Measurements from ENCODE around the gene PLEKHS1. TPM values are rescaled to one million over a fixed set of nuclear protein-coding genes. Genes with fewer than 3 reads are reported as not detected.
"Not testable (repeated sequence)": the region's sequence is repeated elsewhere in the genome, so short reads cannot be mapped to it uniquely, and the experiment has no call there.

PLEKHS1 gene
- total RNA-seq, 2 experiments from 2014 or later = 0.08 TPM; not detected in 1

- POLR2A ChIA-PET = no interaction called here
- CTCF ChIA-PET = no interaction called here
- no peaks in the 10 kb centered on the region for H3K27me3 ChIP-seq (ENCODE audit: control insufficient read depth in 1 of 2, insufficient read depth in 2 of 2, low read length in 2 of 2)
- no peak overlapping the region for H3K4me3 Mint-ChIP-seq
- no peaks in the 10 kb centered on the region for H3K36me3 Mint-ChIP-seq (ENCODE audit: low read depth)
- no peak overlapping the region for H3K4me3 ChIP-seq (ENCODE audit: low read length)
- no peaks in the 10 kb centered on the region for H3K36me3 ChIP-seq (ENCODE audit: insufficient read depth, low read length)
- DNase-seq = no peak
- ATAC-seq (ENCODE audit: poor library complexity) = no peak
- intact Hi-C loops (cut with DNase I, micrococcal nuclease) = no loop called here
- no peaks in the 10 kb centered on the region for H3K9me3 Mint-ChIP-seq
- no peaks in the 10 kb centered on the region for H3K4me1 Mint-ChIP-seq (ENCODE audit: low read depth)
- H3K4me1 ChIP-seq (ENCODE audit: insufficient read depth, low read length) = no peaks in the 10 kb centered on the region
- H3K27me3 Mint-ChIP-seq = no peaks in the 10 kb centered on the region
- peaks cover 0 to 3% of the 10 kb centered on the region in 2 experiments for H3K9me3 ChIP-seq (ENCODE audit: control insufficient read depth in 1 of 2, insufficient read depth in 1 of 2, low read length in 2 of 2)
- H3K27ac ChIP-seq (ENCODE audit: low read depth in 1 of 2, low read length in 2 of 2) = no peak overlapping the region
- H3K27ac Mint-ChIP-seq = no peak overlapping the region
- no peak for TF ChIP-seq CTCF (IDR thresholded peaks at IDR 0.05)
Observed at GRCh38 chr10:113822174-113822573, 70.7 kb downstream of the PLEKHS1 start.

- no peaks in the 10 kb centered on the region for H3K27me3 Mint-ChIP-seq
- TF ChIP-seq CTCF (IDR thresholded peaks at IDR 0.05) = no peak
- ChIA-PET POLR2A (no interaction called here), CTCF (no interaction called here)
- intact Hi-C loops (cut with DNase I, micrococcal nuclease) = no loop called here
- H3K9me3 Mint-ChIP-seq = no peaks in the 10 kb centered on the region
- ATAC-seq (ENCODE audit: poor library complexity) = no peak
- Histone ChIP-seq H3K4me3 (ENCODE audit: low read length) (no peak overlapping the region), H3K4me1 (ENCODE audit: insufficient read depth, low read length) (no peaks in the 10 kb centered on the region), H3K27me3 (ENCODE audit: control insufficient read depth in 1 of 2, insufficient read depth in 2 of 2, low read length in 2 of 2) (no peaks in the 10 kb centered on the region), H3K27ac (ENCODE audit: low read depth in 1 of 2, low read length in 2 of 2) (no peak overlapping the region), H3K36me3 (ENCODE audit: insufficient read depth, low read length) (no peaks in the 10 kb centered on the region), H3K9me3 (ENCODE audit: control insufficient read depth in 1 of 2, insufficient read depth in 1 of 2, low read length in 2 of 2) (peaks cover 0 to 3% of the 10 kb centered on the region in 2 experiments)
- H3K4me1 Mint-ChIP-seq (ENCODE audit: low read depth) = no peaks in the 10 kb centered on the region
- H3K27ac Mint-ChIP-seq = no peak overlapping the region
- no peaks in the 10 kb centered on the region for H3K36me3 Mint-ChIP-seq (ENCODE audit: low read depth)
- DNase-seq = no peak
- H3K4me3 Mint-ChIP-seq = no peak overlapping the region
Observed at GRCh38 chr10:113823389-113823788, 71.9 kb downstream of the PLEKHS1 start.

DNA sequence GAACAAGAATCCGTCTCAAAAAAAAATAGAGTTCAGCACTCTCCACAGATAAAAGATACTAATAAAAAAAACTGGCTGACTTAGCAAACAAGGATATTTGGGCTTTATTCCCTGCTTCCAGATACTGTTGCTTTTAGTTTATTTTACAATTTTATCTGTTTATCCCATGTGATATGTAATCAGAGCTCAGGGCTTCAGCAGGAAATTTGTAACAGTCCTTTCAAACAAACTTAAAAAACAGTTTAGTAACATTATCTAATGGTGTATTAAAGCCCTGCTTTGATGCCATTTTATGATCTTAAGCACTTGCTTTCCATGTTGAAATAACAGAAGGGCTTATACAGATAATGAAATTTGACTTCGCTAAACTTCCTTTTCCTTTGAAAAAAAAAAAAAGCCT is 74.3 kb downstream of the PLEKHS1 start:
- Mint-ChIP-seq H3K27me3 (no peaks in the 10 kb centered on the region), H3K36me3 (ENCODE audit: low read depth) (no peaks in the 10 kb centered on the region), H3K4me1 (ENCODE audit: low read depth) (no peaks in the 10 kb centered on the region), H3K4me3 (no peak overlapping the region), H3K9me3 (no peaks in the 10 kb centered on the region), H3K27ac (no peak overlapping the region)
- Histone ChIP-seq H3K4me3 (ENCODE audit: low read length) (no peak overlapping the region), H3K4me1 (ENCODE audit: insufficient read depth, low read length) (no peaks in the 10 kb centered on the region), H3K9me3 (ENCODE audit: control insufficient read depth in 1 of 2, insufficient read depth in 1 of 2, low read length in 2 of 2) (peaks cover 0 to 3% of the 10 kb centered on the region in 2 experiments), H3K27me3 (ENCODE audit: control insufficient read depth in 1 of 2, insufficient read depth in 2 of 2, low read length in 2 of 2) (no peaks in the 10 kb centered on the region), H3K36me3 (ENCODE audit: insufficient read depth, low read length) (no peaks in the 10 kb centered on the region), H3K27ac (ENCODE audit: low read depth in 1 of 2, low read length in 2 of 2) (no peak overlapping the region)
- intact Hi-C loops (cut with DNase I, micrococcal nuclease) = no loop called here
- CTCF ChIA-PET = no interaction called here
- POLR2A ChIA-PET = no interaction called here
- TF ChIP-seq CTCF (IDR thresholded peaks at IDR 0.05) = no peak
- ATAC-seq (ENCODE audit: poor library complexity) (no peak), DNase-seq (no peak)

- CTCF ChIA-PET; H3K4me3 Mint-ChIP-seq; H3K9me3 ChIP-seq (ENCODE audit: control insufficient read depth in 1 of 2, insufficient read depth in 1 of 2, low read length in 2 of 2); H3K36me3 ChIP-seq (ENCODE audit: insufficient read depth, low read length); H3K4me3 ChIP-seq (ENCODE audit: low read length); H3K4me1 Mint-ChIP-seq (ENCODE audit: low read depth); H3K27ac ChIP-seq (ENCODE audit: low read depth in 1 of 2, low read length in 2 of 2); H3K9me3 Mint-ChIP-seq; DNase-seq; POLR2A ChIA-PET; H3K27me3 Mint-ChIP-seq; intact Hi-C loops (cut with DNase I, micrococcal nuclease); H3K27ac Mint-ChIP-seq; H3K27me3 ChIP-seq (ENCODE audit: control insufficient read depth in 1 of 2, insufficient read depth in 2 of 2, low read length in 2 of 2); H3K4me1 ChIP-seq (ENCODE audit: insufficient read depth, low read length); H3K36me3 Mint-ChIP-seq (ENCODE audit: low read depth); ATAC-seq (ENCODE audit: poor library complexity): not testable (repeated sequence)
Observed at GRCh38 chr10:113828567-113828966, 77.1 kb downstream of the PLEKHS1 start.

Small RNA genes within 50 kb of the gene (microRNA-seq; reads per million reads assigned to microRNA genes)
- gene MIR4483 (ENCODE audit: borderline microRNAs expressed, borderline replicate concordance) = not detected

Other genes with a start within 250 kb of the PLEKHS1 start
- not detected for gene HABP2, start 198.6 kb upstream of the PLEKHS1 start, total RNA-seq
- gene NRAP, start 87.6 kb upstream of the PLEKHS1 start, total RNA-seq = not detected
- 1 to 10 TPM; 8.5 to 8.6 TPM for gene CASP7, start 71.8 kb upstream of the PLEKHS1 start, total RNA-seq
- under 1 TPM; 0.36 to 0.47 TPM for gene DCLRE1A, start 102.4 kb downstream of the PLEKHS1 start, total RNA-seq
- gene NHLRC2, start 103.0 kb downstream of the PLEKHS1 start, total RNA-seq = 1 to 10 TPM; 4.6 TPM